Cardiac muscle cell (in vitro differentiated cells and primary cell): ENCODE data around the gene PLCL1. TPM values are rescaled to one million over a fixed set of nuclear protein-coding genes. Genes with fewer than 3 reads are reported as not detected.

Experiments
- DNase-seq, 2 donors: peaks; one replicate each; pipeline versions ENCODE4 v3.0.0 to v3.0.0-alpha.2; 2010 to 2017; ENCODE audit warnings: low read depth in 1 of 2, low spot score in 1 of 2
- H3K27ac ChIP-seq: fragments of 200-600 bp; sonication (generic); 2 replicates; pipeline ENCODE4 v1.5.1; 2016
- H3K27me3 ChIP-seq: fragments of 200-600 bp; sonication (generic); 2 replicates; pipeline ENCODE4 v1.6.0; 2016; ENCODE audit warnings: control low read depth
- H3K36me3 ChIP-seq: fragments of 200-600 bp; sonication (generic); 2 replicates; pipeline ENCODE4 v1.5.1; 2016; ENCODE audit warnings: control low read depth
- H3K4me1 ChIP-seq: fragments of 200-600 bp; sonication (generic); 2 replicates; pipeline ENCODE4 v1.8.1; 2017; ENCODE audit warnings: low read depth, mild to moderate bottlenecking, mixed run types
- H3K4me3 ChIP-seq: fragments of 200-600 bp; sonication (generic); 2 replicates; pipeline ENCODE4 v1.5.1; 2016; ENCODE audit warnings: mild to moderate bottlenecking
- H3K9me3 ChIP-seq: fragments of 200-600 bp; sonication (generic); 2 replicates; pipeline ENCODE4 v1.5.1; 2017; ENCODE audit warnings: low read depth, mild to moderate bottlenecking, control low read depth
- polyA plus RNA-seq: library from polyadenylated mRNA; unstranded; fragments of >200 nt; fragmentation: Nextera tagmentation; extraction: Ambion mirVana; gene quantifications from 2 replicates; pipeline ENCODE4 v1.2.1, GENCODE V29; 2016
- total RNA-seq: library from RNA; depleted of rRNA; stranded (reverse); fragments of >200 nt; gene quantifications from 2 replicates; pipeline ENCODE4 v1.2.3, GENCODE V29; 2016
- TF ChIP-seq, protein P1 (sequence below): IDR thresholded peaks from 2 replicates; pipeline ENCODE4 v1.5.1; 2012; ENCODE audit warnings: low read depth, mild to moderate bottlenecking, low read length

The PLCL1 gene
- total and polyA plus RNA-seq, 2 experiments from 2014 or later = 4.9 to 7.8 TPM

DNA sequence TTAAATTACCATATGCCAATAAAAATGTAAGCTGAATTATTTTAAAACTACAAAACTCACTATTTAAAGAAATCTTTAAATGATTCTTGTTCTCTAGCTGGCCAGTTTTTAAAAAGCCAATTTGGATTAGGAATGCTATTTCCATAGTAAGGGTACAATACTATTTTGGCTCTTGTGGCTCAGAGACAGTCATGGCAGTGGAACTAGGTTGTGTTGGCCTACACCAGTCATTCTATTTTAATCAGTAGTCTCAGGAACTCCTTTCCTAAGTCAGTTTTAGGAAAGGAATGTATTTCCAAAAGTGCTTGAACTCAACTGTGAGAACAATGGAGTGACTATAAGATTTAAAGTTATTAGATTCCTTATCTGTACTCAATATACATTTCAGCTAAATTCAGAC lies 25.1 kb upstream of the PLCL1 start:
- no peaks in the 10 kb centered on the region for H3K9me3 ChIP-seq
- peaks cover 5% of the 10 kb centered on the region for H3K27me3 ChIP-seq
- H3K36me3 ChIP-seq = no peaks in the 10 kb centered on the region
- DNase-seq = no peak
- TF ChIP-seq, protein P1, sequence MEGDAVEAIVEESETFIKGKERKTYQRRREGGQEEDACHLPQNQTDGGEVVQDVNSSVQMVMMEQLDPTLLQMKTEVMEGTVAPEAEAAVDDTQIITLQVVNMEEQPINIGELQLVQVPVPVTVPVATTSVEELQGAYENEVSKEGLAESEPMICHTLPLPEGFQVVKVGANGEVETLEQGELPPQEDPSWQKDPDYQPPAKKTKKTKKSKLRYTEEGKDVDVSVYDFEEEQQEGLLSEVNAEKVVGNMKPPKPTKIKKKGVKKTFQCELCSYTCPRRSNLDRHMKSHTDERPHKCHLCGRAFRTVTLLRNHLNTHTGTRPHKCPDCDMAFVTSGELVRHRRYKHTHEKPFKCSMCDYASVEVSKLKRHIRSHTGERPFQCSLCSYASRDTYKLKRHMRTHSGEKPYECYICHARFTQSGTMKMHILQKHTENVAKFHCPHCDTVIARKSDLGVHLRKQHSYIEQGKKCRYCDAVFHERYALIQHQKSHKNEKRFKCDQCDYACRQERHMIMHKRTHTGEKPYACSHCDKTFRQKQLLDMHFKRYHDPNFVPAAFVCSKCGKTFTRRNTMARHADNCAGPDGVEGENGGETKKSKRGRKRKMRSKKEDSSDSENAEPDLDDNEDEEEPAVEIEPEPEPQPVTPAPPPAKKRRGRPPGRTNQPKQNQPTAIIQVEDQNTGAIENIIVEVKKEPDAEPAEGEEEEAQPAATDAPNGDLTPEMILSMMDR = no peak
- no peak overlapping the region for H3K27ac ChIP-seq
- H3K4me3 ChIP-seq = no peak overlapping the region
- H3K4me1 ChIP-seq = no peaks in the 10 kb centered on the region

- H3K36me3 ChIP-seq = no peaks in the 10 kb centered on the region
- H3K9me3 ChIP-seq = no peaks in the 10 kb centered on the region
- H3K4me3 ChIP-seq = no peak overlapping the region
- no peak for DNase-seq
- H3K4me1 ChIP-seq = no peaks in the 10 kb centered on the region
- no peak overlapping the region for H3K27ac ChIP-seq
- H3K27me3 ChIP-seq = peaks cover 23% of the 10 kb centered on the region
- TF ChIP-seq, protein P1 = no peak
Observed at GRCh38 chr2:197782126-197782525, 22.3 kb upstream of the PLCL1 start.

- H3K4me1 ChIP-seq = no peaks in the 10 kb centered on the region
- peaks cover 48% of the 10 kb centered on the region for H3K27me3 ChIP-seq
- DNase-seq = no peak
- H3K4me3 ChIP-seq = peak within 1 kb of the TSS; percentile 35
- TF ChIP-seq, protein P1 = no peak
- H3K27ac ChIP-seq = no peak within 1 kb of the TSS
- no peaks in the 10 kb centered on the region for H3K36me3 ChIP-seq
- no peaks in the 10 kb centered on the region for H3K9me3 ChIP-seq
Observed at GRCh38 chr2:197784956-197785941, 19.1 kb upstream of the PLCL1 start, which contains the start of gene BOLL. BOLL (minus strand) TSS chr2:197785319; CDS start chr2:197781850, 3,469 bp downstream.

- H3K4me3 ChIP-seq = peak overlapping the region; percentile 35
- H3K36me3 ChIP-seq = no peaks in the 10 kb centered on the region
- no peak overlapping the region for H3K27ac ChIP-seq
- no peaks in the 10 kb centered on the region for H3K9me3 ChIP-seq
- peak in 1 of 2 donors; percentile 40 for DNase-seq
- H3K4me1 ChIP-seq = no peaks in the 10 kb centered on the region
- TF ChIP-seq, protein P1 = peak; percentile 57
- peaks cover 48% of the 10 kb centered on the region for H3K27me3 ChIP-seq
Observed at GRCh38 chr2:197786010-197786877, 18.1 kb upstream of the PLCL1 start.

DNA sequence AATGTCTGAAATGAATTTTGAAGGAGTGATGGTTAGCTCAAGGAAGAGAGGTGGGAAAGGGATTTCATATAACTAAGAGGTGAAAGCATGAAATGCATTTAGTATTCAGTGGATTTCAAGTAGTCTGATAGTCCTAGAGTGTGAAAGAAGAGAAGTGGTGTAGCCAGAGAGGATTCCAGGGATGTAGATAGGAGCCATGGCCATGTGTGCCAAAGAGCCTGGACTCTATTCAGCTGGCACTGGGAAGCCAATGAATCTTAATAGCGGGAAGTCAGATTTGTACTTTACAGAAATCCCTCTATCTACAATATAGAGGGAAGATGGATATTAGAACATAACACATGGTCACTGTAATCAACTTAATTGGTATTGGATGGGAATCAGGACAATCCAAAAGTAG lies 10.9 kb upstream of the PLCL1 start:
- Histone ChIP-seq H3K27me3 (peaks cover 19% of the 10 kb centered on the region), H3K27ac (no peak overlapping the region), H3K9me3 (no peaks in the 10 kb centered on the region), H3K4me1 (no peaks in the 10 kb centered on the region), H3K4me3 (no peak overlapping the region), H3K36me3 (no peaks in the 10 kb centered on the region)
- DNase-seq = no peak
- TF ChIP-seq, protein P1 = no peak
